ENCODE measurements around the gene SRRD. TPM values are rescaled to one million over a fixed set of nuclear protein-coding genes. Genes with fewer than 3 reads are reported as not detected.

SRRD gene
- total RNA-seq, 4 donors from 2014 or later = 5.8 to 18.3 (median 14.5) TPM

Other genes with a start within 250 kb of the SRRD start
- gene ASPHD2, start 54.6 kb upstream of the SRRD start, total RNA-seq = 1 to 10 TPM in 1 of 4 donors, under 1 TPM in 2, not detected in 1; 0.49 to 1.7 (median 0.88) TPM
- 10 to 100 TPM; 29.0 to 32.8 (median 31.6) TPM for gene HPS4, start 94 bp upstream of the SRRD start, total RNA-seq
- 10 to 100 TPM; 15.8 to 41.6 (median 18.7) TPM for gene TFIP11, start 28.6 kb downstream of the SRRD start, total RNA-seq
- 10 to 100 TPM; 39.1 to 74.6 (median 48.3) TPM for gene TPST2, start 106.3 kb downstream of the SRRD start, total RNA-seq
- 1 to 10 TPM in 2 of 4 donors, under 1 TPM in 2; 0.75 to 3.7 (median 1.0) TPM for gene CRYBB1, start 134.2 kb downstream of the SRRD start, total RNA-seq
- gene CRYBA4, start 138.1 kb downstream of the SRRD start, total RNA-seq = not detected
- gene MIAT, start 173.7 kb downstream of the SRRD start, total RNA-seq = 1 to 10 TPM in 2 of 4 donors, under 1 TPM in 2; 0.49 to 1.5 (median 0.93) TPM

Measured in subcutaneous adipose tissue (tissue), 4 donors.